Uterus (tissue), 2 donors: ENCODE measurements around the gene S100A8.

ENCODE experiments used
- CTCF ChIP-seq, 4 experiments: fragments of 200-600 bp in 2 of 4; fragments of 450-650 bp in 2 of 4; sonication (generic) in 2 of 4; IDR thresholded peaks; one replicate each; pipeline ENCODE4 v1.5.1; 2016 to 2019; ENCODE audit warnings: antibody characterized with exemption in 4 of 4, mild to moderate bottlenecking in 2 of 4, moderate library complexity in 1 of 4
- POLR2A ChIP-seq, 2 donors: fragments of 450-650 bp; IDR thresholded peaks; one replicate each; pipeline ENCODE4 v1.6.1; 2016; ENCODE audit warnings: antibody characterized with exemption in 2 of 2, mild to moderate bottlenecking in 1 of 2, moderate library complexity in 1 of 2

GRCh38 chr1:153387785-153388184, 3.1 kb downstream of the S100A8 start:
- no peak for TF ChIP-seq CTCF (IDR thresholded peaks at IDR 0.05)
- TF ChIP-seq POLR2A (IDR thresholded peaks at IDR 0.05) = no peak
